Ascending aorta (tissue), 2 donors: ENCODE results near the gene GNA12. TPM values are rescaled to one million over a fixed set of nuclear protein-coding genes. Genes with fewer than 3 reads are reported as not detected.

Source experiments
- DNase-seq, 2 donors: peaks; one replicate each; pipeline ENCODE4 v3.0.0-alpha.2; 2019; ENCODE audit warnings: low spot score in 2 of 2
- H3K27ac ChIP-seq, 2 donors: fragments of 200-600 bp; sonication (generic); one replicate each; pipeline ENCODE4 v1.5.1; 2016 to 2017; ENCODE audit warnings: mild to moderate bottlenecking in 1 of 2
- H3K27me3 ChIP-seq: fragments of 200-600 bp; sonication (generic); one replicate; pipeline ENCODE4 v1.5.1; 2017
- H3K36me3 ChIP-seq, 2 donors: fragments of 200-600 bp; sonication (generic); one replicate each; pipeline ENCODE4 v1.5.1; 2016
- H3K4me1 ChIP-seq, 2 donors: fragments of 200-600 bp; sonication (generic); one replicate each; pipeline ENCODE4 v1.5.1; 2016 to 2017; ENCODE audit warnings: mild to moderate bottlenecking in 1 of 2
- H3K4me3 ChIP-seq, 2 donors: fragments of 200-600 bp; sonication (generic); one replicate each; pipeline ENCODE4 v1.5.1; 2016 to 2017; ENCODE audit warnings: mild to moderate bottlenecking in 1 of 2
- H3K9me3 ChIP-seq, 2 donors: fragments of 200-600 bp; sonication (generic); one replicate each; pipeline ENCODE4 v1.5.1; 2016
- intact Hi-C: fragments of 100-400 bp; cut with DNase I; formaldehyde crosslinking; loops from one replicate; pipeline ENCODE4 v1.15.1; 2023
- total RNA-seq: library from RNA; depleted of rRNA; stranded (reverse); fragments of >200 nt; gene quantifications from one replicate; pipeline ENCODE4 v1.1.0, GENCODE V29; 2016
- TF ChIP-seq, protein P1 (sequence below), 3 experiments: fragments of 200-600 bp in 2 of 3; fragments of 450-650 bp in 1 of 3; sonication (generic) in 2 of 3; IDR thresholded peaks; one replicate each; pipeline ENCODE4 v1.5.1; 2016 to 2019; ENCODE audit warnings: antibody characterized with exemption in 3 of 3, mild to moderate bottlenecking in 1 of 3, moderate library complexity in 1 of 3

Gene GNA12
- total RNA-seq, 1 donor from 2014 or later: 61.0 TPM

GRCh38 chr7:2841907-2842306 is 2.2 kb downstream of the GNA12 start:
- H3K9me3 ChIP-seq: no peaks in the 10 kb centered on the region
- intact Hi-C loops: loop anchor here (5.0 kb wide), 1 partner anchor 45 kb away; no protein-coding TSS in a partner anchor
- H3K27me3 ChIP-seq: no peaks in the 10 kb centered on the region
- H3K4me1 ChIP-seq: peaks cover 9 to 19% of the 10 kb centered on the region in 2 donors
- DNase-seq: no peak
- H3K27ac ChIP-seq: no peak overlapping the region
- no peak overlapping the region for H3K4me3 ChIP-seq
- TF ChIP-seq, protein P1, sequence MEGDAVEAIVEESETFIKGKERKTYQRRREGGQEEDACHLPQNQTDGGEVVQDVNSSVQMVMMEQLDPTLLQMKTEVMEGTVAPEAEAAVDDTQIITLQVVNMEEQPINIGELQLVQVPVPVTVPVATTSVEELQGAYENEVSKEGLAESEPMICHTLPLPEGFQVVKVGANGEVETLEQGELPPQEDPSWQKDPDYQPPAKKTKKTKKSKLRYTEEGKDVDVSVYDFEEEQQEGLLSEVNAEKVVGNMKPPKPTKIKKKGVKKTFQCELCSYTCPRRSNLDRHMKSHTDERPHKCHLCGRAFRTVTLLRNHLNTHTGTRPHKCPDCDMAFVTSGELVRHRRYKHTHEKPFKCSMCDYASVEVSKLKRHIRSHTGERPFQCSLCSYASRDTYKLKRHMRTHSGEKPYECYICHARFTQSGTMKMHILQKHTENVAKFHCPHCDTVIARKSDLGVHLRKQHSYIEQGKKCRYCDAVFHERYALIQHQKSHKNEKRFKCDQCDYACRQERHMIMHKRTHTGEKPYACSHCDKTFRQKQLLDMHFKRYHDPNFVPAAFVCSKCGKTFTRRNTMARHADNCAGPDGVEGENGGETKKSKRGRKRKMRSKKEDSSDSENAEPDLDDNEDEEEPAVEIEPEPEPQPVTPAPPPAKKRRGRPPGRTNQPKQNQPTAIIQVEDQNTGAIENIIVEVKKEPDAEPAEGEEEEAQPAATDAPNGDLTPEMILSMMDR (IDR thresholded peaks at IDR 0.05): no peak
- H3K36me3 ChIP-seq: peaks cover 0 to 3% of the 10 kb centered on the region in 2 donors

- Histone ChIP-seq H3K4me3 (no peak overlapping the region), H3K9me3 (no peaks in the 10 kb centered on the region), H3K27me3 (no peaks in the 10 kb centered on the region), H3K4me1 (peaks cover 9 to 20% of the 10 kb centered on the region in 2 donors), H3K36me3 (peaks cover 0 to 11% of the 10 kb centered on the region in 2 donors), H3K27ac (no peak overlapping the region)
- TF ChIP-seq, protein P1 (IDR thresholded peaks at IDR 0.05): no peak
- DNase-seq: no peak
- intact Hi-C loops: loop anchor here (5.0 kb wide), 1 partner anchor 43 kb away; no protein-coding TSS in a partner anchor
Measured at GRCh38 chr7:2840458-2840857, 3.6 kb downstream of the GNA12 start.

DNA sequence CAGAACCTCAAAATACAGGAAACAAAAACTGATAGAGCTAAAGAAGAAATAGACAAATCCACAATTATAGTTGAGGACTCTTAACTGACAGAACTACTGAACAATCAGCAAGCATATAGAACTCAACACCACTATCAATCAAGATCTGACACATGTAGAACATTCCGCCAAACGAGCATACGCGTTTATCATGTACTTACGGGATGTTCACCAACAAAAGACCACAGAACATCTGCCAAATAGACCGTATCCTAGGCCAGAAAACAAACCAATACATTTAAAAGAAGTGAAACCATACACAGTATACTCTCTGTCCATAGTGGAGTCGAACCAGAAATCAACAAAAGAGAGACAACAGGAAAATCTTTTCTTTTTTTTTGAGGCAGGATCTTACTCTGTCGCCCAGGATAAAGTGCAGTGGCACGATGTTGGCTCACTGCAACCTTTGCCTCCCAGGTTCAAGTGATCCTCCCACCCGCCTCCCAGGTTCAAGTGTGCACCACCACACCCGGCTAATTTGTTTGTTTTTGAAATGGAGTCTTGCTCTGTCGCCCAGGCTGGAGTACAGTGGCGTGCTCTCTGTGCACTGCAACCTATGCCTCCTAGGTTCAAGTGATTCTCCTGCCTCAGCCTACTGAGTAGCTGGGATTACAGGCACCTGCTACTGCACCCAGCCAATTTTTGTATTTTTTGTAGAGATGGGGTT is 5.1 kb downstream of the GNA12 start:
- Histone ChIP-seq H3K4me3 (no peak overlapping the region), H3K9me3 (no peaks in the 10 kb centered on the region), H3K4me1 (peaks cover 9 to 15% of the 10 kb centered on the region in 2 donors), H3K27ac (no peak overlapping the region), H3K27me3 (no peaks in the 10 kb centered on the region), H3K36me3 (peaks cover 0 to 11% of the 10 kb centered on the region in 2 donors)
- TF ChIP-seq, protein P1 (IDR thresholded peaks at IDR 0.05): no peak
- intact Hi-C loops: no loop called here
- no peak for DNase-seq

DNA sequence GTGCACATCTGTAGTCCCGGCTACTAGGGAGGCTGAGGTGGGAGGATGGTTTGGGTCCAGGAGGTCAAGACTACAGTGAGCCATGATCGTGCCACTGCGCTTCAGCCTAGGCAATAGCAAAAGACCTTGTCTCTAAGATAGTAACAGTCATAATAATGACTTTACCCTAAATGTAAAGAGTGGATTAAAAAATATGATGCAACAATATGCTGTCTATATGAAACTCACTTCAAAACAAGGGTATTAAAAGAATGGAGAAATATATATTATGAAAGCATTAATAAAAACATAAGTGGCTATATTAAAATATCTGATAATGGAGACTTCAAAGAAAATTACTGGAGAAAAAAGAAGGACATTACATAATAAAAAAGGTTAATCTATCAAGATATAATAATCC is 5.7 kb downstream of the GNA12 start:
- DNase-seq: no peak
- TF ChIP-seq, protein P1 (IDR thresholded peaks at IDR 0.05): no peak
- H3K4me1 ChIP-seq: peaks cover 9 to 13% of the 10 kb centered on the region in 2 donors
- H3K9me3 ChIP-seq: no peaks in the 10 kb centered on the region
- H3K27ac ChIP-seq: no peak overlapping the region
- no peak overlapping the region for H3K4me3 ChIP-seq
- intact Hi-C loops: no loop called here
- peaks cover 0 to 11% of the 10 kb centered on the region in 2 donors for H3K36me3 ChIP-seq
- H3K27me3 ChIP-seq: no peaks in the 10 kb centered on the region

DNA sequence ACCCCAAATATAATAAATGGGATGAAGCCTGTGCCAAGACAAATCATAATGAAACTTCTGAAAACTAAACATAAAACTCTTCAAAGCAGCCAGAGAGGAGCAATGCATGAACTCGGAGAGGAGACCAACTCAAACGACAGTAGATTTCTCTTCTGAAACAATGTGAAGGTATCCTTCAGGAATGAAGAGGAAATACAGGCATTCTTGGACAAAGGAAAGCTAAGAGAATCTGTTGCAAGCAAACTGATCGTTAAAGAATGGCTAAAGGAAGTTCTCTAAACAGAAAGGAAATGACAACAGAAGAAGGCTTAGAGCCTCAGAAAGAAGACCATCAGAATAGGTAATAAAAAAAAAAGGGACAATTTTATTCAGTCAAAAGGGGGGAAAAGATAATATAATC is 6.6 kb downstream of the GNA12 start:
- intact Hi-C loops: no loop called here
- Histone ChIP-seq H3K27ac (no peak overlapping the region), H3K27me3 (no peaks in the 10 kb centered on the region)

More for the DNA sequence above, 6.6 kb downstream of the GNA12 start:
- H3K9me3 ChIP-seq: no peaks in the 10 kb centered on the region
- no peak for DNase-seq
- TF ChIP-seq, protein P1 (IDR thresholded peaks at IDR 0.05): no peak
- no peak overlapping the region for H3K4me3 ChIP-seq
- peaks cover 2 to 4% of the 10 kb centered on the region in 2 donors for H3K4me1 ChIP-seq
- H3K36me3 ChIP-seq: peaks cover 0 to 11% of the 10 kb centered on the region in 2 donors
